Pulmonary artery endothelial cell (primary cell): ENCODE measurements around the gene RNF223. TPM values are rescaled to one million over a fixed set of nuclear protein-coding genes. Genes with fewer than 3 reads are reported as not detected.
"Not testable (repeated sequence)": the region's sequence is repeated elsewhere in the genome, so short reads cannot be mapped to it uniquely, and the experiment has no call there.

Source experiments
- DNase-seq: peaks from one replicate; pipeline ENCODE4 v3.0.0-alpha.2; 2011; ENCODE audit warnings: low read depth, low spot score
- total RNA-seq: library from RNA; depleted of rRNA; stranded (reverse); fragments of >200 nt; gene quantifications from 2 replicates; pipeline ENCODE4 v1.2.3, GENCODE V29; 2014

The RNF223 gene
- total RNA-seq, 1 donor from 2014 or later = not detected

- DNase-seq = no peak
Measured at GRCh38 chr1:1061682-1062345, 12.3 kb downstream of the RNF223 start.

- no peak for DNase-seq
Measured at GRCh38 chr1:1060281-1061000, 13.7 kb downstream of the RNF223 start.

DNA sequence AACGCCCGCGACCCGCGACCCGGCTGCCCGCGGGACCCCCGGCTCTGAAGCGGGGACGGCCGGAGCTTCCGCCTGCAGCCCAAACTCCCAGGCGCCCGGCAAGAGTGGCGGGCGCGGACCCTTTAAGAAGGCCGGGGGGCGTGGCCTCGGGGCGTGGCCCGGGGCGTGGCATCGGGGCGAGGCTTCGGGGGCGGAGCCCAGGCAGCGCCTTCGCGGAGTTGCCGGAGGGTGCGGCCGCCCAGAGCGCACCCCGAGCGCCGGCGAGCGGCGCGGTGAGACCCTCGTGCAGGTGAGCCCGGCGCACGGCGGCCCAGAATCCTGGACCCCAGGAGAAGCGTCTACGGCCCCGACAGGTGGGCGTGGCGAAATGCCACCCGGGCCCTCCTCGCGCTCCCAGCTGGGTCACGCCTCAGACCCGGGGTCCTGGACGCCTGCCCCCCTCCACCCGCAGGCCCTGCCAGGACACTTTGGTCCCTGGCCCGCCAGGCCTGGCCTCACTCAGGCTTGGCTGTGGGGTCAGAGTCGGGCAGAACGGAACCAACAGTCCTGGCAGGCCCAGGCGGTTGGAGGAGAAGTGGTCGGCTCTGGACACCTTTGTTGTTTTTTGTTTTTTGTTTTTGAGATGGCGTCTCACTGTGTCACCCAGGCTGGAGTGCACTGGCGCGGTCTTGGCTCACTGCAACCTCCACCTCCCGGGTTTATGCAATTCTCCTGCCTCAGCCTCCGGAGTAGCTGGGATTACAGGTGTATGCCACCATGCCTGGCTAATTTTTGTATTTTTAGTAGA, 14.4 kb downstream of the RNF223 start:
- no peak for DNase-seq

GRCh38 chr1:1058921-1059493, 15.1 kb downstream of the RNF223 start:
- DNase-seq = no peak

- no peak for DNase-seq
Measured at GRCh38 chr1:1058088-1058905, 15.8 kb downstream of the RNF223 start.

GRCh38 chr1:1057769-1058087, 16.4 kb downstream of the RNF223 start:
- not testable (repeated sequence) for DNase-seq

DNA sequence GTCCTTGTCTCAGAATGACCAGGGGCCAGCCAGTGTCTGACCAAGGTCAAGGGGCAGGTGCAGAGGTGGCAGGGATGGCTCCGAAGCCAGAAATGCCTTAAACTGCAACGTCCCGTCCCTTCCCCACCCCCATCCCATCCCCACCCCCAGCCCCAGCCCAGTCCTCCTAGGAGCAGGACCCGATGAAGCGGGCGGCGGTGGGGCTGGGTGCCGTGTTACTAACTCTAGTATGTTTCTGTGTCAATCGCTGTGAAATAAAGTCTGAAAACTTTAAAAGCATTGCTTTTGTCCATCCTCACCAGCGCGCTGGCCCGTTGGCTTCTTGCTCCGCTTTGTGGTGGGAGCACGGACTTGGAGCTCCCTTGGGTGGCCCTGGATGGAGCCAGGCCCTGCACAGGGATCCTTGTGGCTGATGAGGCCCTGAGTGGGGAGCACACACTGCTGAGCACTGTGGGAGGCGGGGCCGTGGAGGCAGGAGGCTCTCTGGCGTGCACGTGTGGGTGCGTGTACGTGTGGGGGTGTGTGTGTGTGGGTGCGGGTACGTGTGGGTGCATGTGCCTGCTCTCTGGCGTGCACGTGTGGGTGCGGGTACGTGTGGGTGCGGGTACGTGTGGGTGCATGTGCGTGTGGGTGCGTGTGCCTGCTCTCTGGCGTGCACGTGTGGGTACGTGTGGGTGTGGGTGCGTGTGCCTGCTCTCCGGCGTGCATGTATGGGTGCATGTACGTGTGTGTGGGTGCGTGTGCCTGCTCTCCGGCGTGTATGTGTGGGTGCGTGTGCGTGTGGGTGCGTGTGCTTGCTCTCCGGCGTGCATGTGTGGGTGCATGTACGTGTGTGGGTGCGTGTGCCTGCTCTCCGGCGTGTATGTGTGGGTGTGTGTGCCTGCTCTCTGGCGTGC, 18.0 kb downstream of the RNF223 start:
- DNase-seq = no peak

DNA sequence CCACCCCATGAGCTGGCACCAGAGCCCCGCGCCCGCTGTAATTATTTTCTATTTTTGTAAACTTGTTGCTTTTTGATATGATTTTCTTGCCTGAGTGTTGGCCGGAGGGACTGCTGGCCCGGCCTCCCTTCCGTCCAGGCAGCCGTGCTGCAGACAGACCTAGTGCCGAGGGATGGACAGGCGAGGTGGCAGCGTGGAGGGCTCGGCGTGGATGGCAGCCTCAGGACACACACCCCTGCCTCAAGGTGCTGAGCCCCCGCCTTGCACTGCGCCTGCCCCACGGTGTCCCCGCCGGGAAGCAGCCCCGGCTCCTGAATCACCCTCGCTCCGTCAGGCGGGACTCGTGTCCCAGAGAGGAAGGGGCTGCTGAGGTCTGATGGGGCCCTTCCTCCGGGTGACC, 19.1 kb downstream of the RNF223 start:
- no peak for DNase-seq

GRCh38 chr1:1054099-1054700, 19.9 kb downstream of the RNF223 start:
- no peak for DNase-seq

DNA sequence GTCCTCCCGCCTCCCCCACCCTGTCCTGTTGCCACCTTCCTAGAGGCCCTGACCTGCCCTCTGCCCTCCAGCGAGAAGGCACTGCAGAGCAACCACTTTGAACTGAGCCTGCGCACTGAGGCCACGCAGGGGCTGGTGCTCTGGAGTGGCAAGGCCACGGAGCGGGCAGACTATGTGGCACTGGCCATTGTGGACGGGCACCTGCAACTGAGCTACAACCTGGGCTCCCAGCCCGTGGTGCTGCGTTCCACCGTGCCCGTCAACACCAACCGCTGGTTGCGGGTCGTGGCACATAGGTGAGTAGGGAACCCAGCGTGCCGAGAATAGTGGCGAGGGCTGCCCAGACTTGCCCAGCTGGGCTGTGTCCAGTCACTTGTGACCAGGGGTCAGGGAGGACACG, 20.4 kb downstream of the RNF223 start:
- no peak for DNase-seq

GRCh38 chr1:1053022-1053421, 21.1 kb downstream of the RNF223 start:
- DNase-seq = no peak

DNA sequence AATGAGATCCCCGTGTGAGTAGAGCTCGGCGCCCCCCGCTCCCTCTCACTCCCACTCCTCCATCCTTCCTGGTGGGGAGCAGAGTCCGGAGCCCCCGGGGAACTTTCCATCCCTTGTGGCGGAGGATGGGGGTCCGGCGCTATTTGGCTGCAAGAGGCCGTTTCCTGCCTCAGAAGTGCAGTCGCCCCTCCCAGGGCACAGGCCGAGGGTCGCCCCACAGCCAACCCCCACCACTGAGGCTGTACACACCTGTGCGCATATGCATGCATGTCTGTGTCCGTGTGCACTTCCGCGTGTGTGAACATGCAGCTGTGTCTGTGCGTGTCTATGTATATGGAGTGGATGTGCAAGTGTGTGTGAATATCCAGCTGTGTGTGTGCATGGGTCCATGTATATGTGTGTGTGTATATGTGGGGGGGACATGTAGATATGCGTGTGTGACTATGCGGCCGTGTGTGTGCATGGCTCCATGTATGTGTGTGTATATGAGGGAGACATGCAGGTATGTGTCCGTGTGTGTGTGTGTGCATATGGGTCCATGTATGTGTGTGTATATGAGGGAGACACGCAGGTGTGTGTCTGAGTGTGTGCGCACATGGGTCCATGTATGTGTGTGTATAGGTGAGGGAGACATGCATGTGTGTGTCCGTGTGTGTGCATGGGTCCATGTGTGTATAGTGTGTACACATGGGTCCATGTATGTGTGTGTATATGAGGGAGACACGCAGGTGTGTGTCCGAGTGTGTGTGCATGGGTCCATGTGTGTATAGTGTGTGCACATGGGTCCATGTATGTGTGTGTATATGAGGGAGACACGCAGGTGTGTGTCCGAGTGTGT, 21.9 kb downstream of the RNF223 start:
- no peak for DNase-seq

DNA sequence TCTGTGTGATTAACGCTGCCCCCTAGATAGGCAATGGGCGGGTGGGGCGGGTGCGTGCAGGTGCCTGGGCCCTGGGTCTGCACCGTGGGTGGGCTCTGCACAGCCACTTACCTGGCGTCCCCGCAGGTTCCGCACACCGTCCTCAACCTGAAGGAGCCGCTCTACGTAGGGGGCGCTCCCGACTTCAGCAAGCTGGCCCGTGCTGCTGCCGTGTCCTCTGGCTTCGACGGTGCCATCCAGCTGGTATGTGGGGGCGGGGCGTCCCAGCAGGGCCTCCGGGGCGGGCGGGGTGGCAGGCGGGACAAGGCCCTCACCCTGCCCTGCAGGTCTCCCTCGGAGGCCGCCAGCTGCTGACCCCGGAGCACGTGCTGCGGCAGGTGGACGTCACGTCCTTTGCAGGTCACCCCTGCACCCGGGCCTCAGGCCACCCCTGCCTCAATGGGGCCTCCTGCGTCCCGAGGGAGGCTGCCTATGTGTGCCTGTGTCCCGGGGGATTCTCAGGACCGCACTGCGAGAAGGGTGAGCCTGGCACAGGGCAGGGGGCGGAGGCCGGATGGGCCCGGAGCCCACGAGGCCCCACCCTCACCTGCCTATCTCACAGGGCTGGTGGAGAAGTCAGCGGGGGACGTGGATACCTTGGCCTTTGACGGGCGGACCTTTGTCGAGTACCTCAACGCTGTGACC, 22.8 kb downstream of the RNF223 start:
- DNase-seq = no peak

DNA sequence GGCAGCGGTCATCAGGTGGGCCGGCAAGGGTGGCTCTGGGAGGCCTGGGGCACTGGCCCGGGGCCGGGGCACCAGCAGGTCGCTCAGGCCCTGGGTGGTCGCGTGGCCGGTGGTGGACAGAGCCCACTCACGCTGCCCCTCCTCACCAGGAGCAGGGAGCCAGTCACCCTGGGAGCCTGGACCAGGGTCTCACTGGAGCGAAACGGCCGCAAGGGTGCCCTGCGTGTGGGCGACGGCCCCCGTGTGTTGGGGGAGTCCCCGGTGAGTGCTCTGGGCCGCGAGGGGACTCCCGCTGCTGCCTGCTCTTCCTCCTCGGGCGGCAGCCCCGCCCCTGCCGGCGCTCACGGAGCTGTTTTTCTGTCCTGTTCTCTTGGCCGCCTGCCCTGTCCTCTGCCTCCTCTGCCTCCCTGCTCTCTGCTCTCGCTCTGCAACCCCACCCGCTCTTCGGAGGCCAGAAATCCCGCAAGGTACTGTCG, 23.5 kb downstream of the RNF223 start:
- DNase-seq = no peak

GRCh38 chr1:1049318-1050165, 24.6 kb downstream of the RNF223 start:
- no peak for DNase-seq

DNA sequence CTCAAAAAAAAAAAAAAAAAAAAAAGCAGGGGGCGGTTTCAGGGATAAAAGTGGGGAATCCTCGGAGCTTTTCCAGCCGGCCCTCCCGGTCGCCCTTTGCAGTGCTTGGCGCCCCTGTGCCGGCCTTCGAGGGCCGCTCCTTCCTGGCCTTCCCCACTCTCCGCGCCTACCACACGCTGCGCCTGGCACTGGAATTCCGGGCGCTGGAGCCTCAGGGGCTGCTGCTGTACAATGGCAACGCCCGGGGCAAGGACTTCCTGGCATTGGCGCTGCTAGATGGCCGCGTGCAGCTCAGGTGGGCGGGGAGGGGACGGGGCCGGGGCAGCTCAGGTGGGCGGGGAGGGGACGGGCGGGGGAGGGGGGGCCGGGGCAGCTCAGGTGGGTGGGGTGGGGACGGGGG, 25.3 kb downstream of the RNF223 start:
- no peak for DNase-seq

DNA sequence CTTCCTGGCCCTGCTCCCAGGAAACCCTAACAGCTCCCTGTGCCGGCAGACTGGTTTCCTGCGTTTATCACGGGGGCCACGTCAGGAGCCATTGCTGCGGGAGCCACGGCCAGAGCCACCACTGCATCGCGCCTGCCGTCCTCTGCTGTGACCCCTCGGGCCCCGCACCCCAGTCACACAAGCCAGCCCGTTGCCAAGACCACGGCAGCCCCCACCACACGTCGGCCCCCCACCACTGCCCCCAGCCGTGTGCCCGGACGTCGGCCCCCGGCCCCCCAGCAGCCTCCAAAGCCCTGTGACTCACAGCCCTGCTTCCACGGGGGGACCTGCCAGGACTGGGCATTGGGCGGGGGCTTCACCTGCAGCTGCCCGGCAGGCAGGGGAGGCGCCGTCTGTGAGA, 26.1 kb downstream of the RNF223 start:
- DNase-seq = no peak
